Measurements from ENCODE around the gene SCGB3A1.

SCGB3A1 gene

GRCh38 chr5:180618829-180619562 is 27.7 kb upstream of the SCGB3A1 start:
- H3K27ac ChIP-seq: peak overlapping the region; percentile 24; the same call in 1 of the 2 replicates
- TF ChIP-seq ZFX (IDR thresholded peaks at IDR 0.05) (no peak), CTCF (conservative IDR thresholded peaks at IDR 0.05) (peak; percentile 88)

DNA sequence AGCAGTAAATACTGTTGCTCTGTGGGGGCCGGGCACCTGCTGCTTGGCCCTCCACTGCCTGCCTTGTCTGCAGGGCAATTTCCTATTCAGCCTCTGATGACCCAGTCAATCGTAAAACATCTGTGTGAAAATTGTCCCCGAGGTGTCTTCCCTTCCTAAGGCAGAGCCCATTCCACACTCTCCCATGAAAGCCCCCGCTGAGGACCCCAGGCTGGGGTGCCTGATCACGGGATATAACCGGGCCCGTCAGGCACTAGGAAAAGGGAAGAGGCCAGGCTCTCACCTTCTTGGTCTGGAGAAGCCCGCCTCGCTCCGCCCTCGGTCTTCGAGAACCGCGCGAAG is 27.2 kb upstream of the SCGB3A1 start:
- H3K27ac ChIP-seq: peak overlapping the region; percentile 24; the same call in 1 of the 2 replicates
- TF ChIP-seq CTCF (conservative IDR thresholded peaks at IDR 0.05) (no peak), ZFX (IDR thresholded peaks at IDR 0.05) (no peak)

- H3K27ac ChIP-seq: no peak overlapping the region
- TF ChIP-seq ZFX (IDR thresholded peaks at IDR 0.05) (no peak), CTCF (conservative IDR thresholded peaks at IDR 0.05) (no peak)
Observed at GRCh38 chr5:180613814-180614188, 22.5 kb upstream of the SCGB3A1 start.

DNA sequence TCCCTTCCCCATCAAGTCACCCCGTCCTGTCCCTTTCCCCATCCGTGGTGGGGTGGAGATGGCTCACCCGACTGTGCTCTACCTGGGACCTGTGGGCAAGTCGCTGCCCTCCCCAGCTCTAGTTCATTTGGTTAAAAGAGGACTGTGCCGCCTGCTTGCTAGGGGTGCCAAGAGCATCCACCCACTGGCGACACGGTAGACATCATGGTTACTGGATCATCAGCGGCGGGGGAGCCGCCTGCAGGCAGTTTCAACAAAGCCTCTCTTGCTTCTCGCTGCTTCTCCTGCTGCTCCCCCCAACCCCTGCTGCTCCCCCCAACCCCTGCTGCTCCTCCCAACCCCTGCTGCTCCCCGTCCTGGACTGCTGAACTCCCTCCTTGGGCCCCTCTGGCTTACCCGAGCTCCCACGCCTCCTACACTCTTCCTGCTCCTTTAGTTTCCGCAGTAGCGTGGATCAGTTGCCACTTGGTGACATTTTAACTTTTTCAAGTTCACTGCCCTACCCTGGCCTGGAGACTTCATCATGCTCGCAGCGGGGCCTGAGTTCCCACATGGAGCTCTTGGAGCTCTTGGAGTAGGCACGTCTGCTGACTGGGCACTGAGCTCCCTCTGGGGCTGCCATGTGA is 22.0 kb upstream of the SCGB3A1 start:
- no peak overlapping the region for H3K27ac ChIP-seq
- TF ChIP-seq CTCF (conservative IDR thresholded peaks at IDR 0.05): no peak
- no peak for TF ChIP-seq ZFX (IDR thresholded peaks at IDR 0.05)

GRCh38 chr5:180612683-180613082 is 21.4 kb upstream of the SCGB3A1 start:
- TF ChIP-seq CTCF (conservative IDR thresholded peaks at IDR 0.05) (no peak), ZFX (IDR thresholded peaks at IDR 0.05) (no peak)
- H3K27ac ChIP-seq: no peak overlapping the region

GRCh38 chr5:180611140-180611850 is 20.0 kb upstream of the SCGB3A1 start:
- H3K27ac ChIP-seq: no peak overlapping the region
- no peak for TF ChIP-seq CTCF (conservative IDR thresholded peaks at IDR 0.05)

Measured in C4-2B (cell line).